Endothelial cell (in vitro differentiated cells): Measurements from ENCODE around the gene PDK2. TPM values are rescaled to one million over a fixed set of nuclear protein-coding genes. Genes with fewer than 3 reads are reported as not detected.
A peak's percentile ranks its signal among the peaks of the same experiment; 100 is the strongest.

Experiments used
- DNase-seq: peaks from one replicate; pipeline ENCODE4 v3.0.0; 2021; ENCODE audit warnings: low spot score
- H3K27ac Mint-ChIP-seq: one replicate; pipeline ENCODE4 v1.8.0; 2021; ENCODE audit warnings: mixed read lengths, inconsistent platforms; ENCODE audit not compliant: unreplicated experiment
- H3K27me3 Mint-ChIP-seq: one replicate; pipeline ENCODE4 v1.8.0; 2021; ENCODE audit warnings: mild to moderate bottlenecking, moderate library complexity, mixed read lengths, inconsistent platforms; ENCODE audit not compliant: unreplicated experiment
- H3K36me3 Mint-ChIP-seq: one replicate; pipeline ENCODE4 v1.8.0; 2021; ENCODE audit warnings: mild to moderate bottlenecking, low read depth, mixed read lengths, inconsistent platforms; ENCODE audit not compliant: unreplicated experiment
- H3K4me1 Mint-ChIP-seq: one replicate; pipeline ENCODE4 v1.8.0; 2021; ENCODE audit warnings: mild to moderate bottlenecking, mixed read lengths, inconsistent platforms; ENCODE audit not compliant: unreplicated experiment
- H3K4me3 Mint-ChIP-seq: one replicate; pipeline ENCODE4 v1.8.0; 2021; ENCODE audit warnings: mild to moderate bottlenecking, mixed read lengths, inconsistent platforms; ENCODE audit not compliant: unreplicated experiment
- H3K9me3 Mint-ChIP-seq: one replicate; pipeline ENCODE4 v1.8.0; 2021; ENCODE audit warnings: mixed read lengths, inconsistent platforms; ENCODE audit not compliant: unreplicated experiment
- CTCF ChIP-seq: fragments of 200-600 bp; sonication (generic); IDR thresholded peaks from one replicate; pipeline ENCODE4 v1.5.0; 2021; ENCODE audit warnings: antibody characterized with exemption; ENCODE audit not compliant: unreplicated experiment
- total RNA-seq: library from RNA; stranded (reverse); fragmentation: NEBNext Ultra II Directional; extraction: Animal tissue kit (Norgen Biotek cat#: 25700); gene quantifications from one replicate; pipeline ENCODE4 v1.2.1, GENCODE V29; 2021; ENCODE audit not compliant: unreplicated experiment

The PDK2 gene
- total RNA-seq, 1 donor from 2014 or later, result 37.1 TPM

GRCh38 chr17:50055055-50055425 lies 40.1 kb upstream of the PDK2 start:
- peaks cover 5% of the 10 kb centered on the region for H3K36me3 Mint-ChIP-seq
- no peak overlapping the region for H3K27ac Mint-ChIP-seq
- H3K4me3 Mint-ChIP-seq, result peak overlapping the region; percentile 83
- H3K4me1 Mint-ChIP-seq, result peaks cover 11% of the 10 kb centered on the region
- peaks cover 13% of the 10 kb centered on the region for H3K27me3 Mint-ChIP-seq
- TF ChIP-seq CTCF, result no peak
- no peak for DNase-seq
- H3K9me3 Mint-ChIP-seq, result no peaks in the 10 kb centered on the region

GRCh38 chr17:50055426-50056216 lies 39.5 kb upstream of the PDK2 start, which contains the start of gene ITGA3:
Gene ITGA3 (plus strand): TSS chr17:50056110. CDS start chr17:50056440, 330 bp downstream.
- DNase-seq, result peak; percentile 52
- no peak for TF ChIP-seq CTCF
- H3K27ac Mint-ChIP-seq, result no peak within 1 kb of the TSS
- H3K4me1 Mint-ChIP-seq, result peaks cover 11% of the 10 kb centered on the region
- no peaks in the 10 kb centered on the region for H3K9me3 Mint-ChIP-seq
- H3K27me3 Mint-ChIP-seq, result peaks cover 13% of the 10 kb centered on the region
- H3K36me3 Mint-ChIP-seq, result peaks cover 5% of the 10 kb centered on the region
- peak within 1 kb of the TSS; percentile 83 for H3K4me3 Mint-ChIP-seq

- H3K36me3 Mint-ChIP-seq, result peaks cover 5% of the 10 kb centered on the region
- no peaks in the 10 kb centered on the region for H3K9me3 Mint-ChIP-seq
- H3K4me3 Mint-ChIP-seq, result peak overlapping the region; percentile 76
- no peak overlapping the region for H3K27ac Mint-ChIP-seq
- H3K27me3 Mint-ChIP-seq, result peaks cover 13% of the 10 kb centered on the region
- peaks cover 11% of the 10 kb centered on the region for H3K4me1 Mint-ChIP-seq
- DNase-seq, result peak; percentile 69
- no peak for TF ChIP-seq CTCF
These were observed 38.8 kb upstream of the PDK2 start for GRCh38 chr17:50056217-50056960.

- peak overlapping the region; percentile 26 for H3K4me3 Mint-ChIP-seq
- no peak for TF ChIP-seq CTCF
- no peak for DNase-seq
- H3K9me3 Mint-ChIP-seq, result no peaks in the 10 kb centered on the region
- peaks cover 12% of the 10 kb centered on the region for H3K27me3 Mint-ChIP-seq
- peaks cover 5% of the 10 kb centered on the region for H3K36me3 Mint-ChIP-seq
- H3K27ac Mint-ChIP-seq, result no peak overlapping the region
- H3K4me1 Mint-ChIP-seq, result peaks cover 11% of the 10 kb centered on the region
These were observed 38.2 kb upstream of the PDK2 start for GRCh38 chr17:50056961-50057330.
